NCI-H226 (cell line): Measurements from ENCODE around the gene RAD9B.
A peak's percentile ranks its signal among the peaks of the same experiment; 100 is the strongest.
"Not testable (repeated sequence)": the region's sequence is repeated elsewhere in the genome, so short reads cannot be mapped to it uniquely, and the experiment has no call there.

Experiments
- DNase-seq: peaks from one replicate; pipeline ENCODE4 v3.0.0-alpha.2; 2015

RAD9B gene

GRCh38 chr12:110501752-110502738 lies at the start of gene RAD9B, which contains the start of gene VPS29:
RAD9B (plus strand) TSS chr12:110502331; CDS start chr12:110502338, 7 bp downstream.
VPS29 (minus strand) TSS chr12:110502111; CDS start chr12:110502051, 60 bp downstream.
- peak; percentile 97 for DNase-seq

GRCh38 chr12:110453569-110454296 lies 48.4 kb upstream of the RAD9B start:
- DNase-seq = no peak

- no peak for DNase-seq
These were observed 43.4 kb upstream of the RAD9B start for GRCh38 chr12:110458756-110459155.

- DNase-seq = not testable (repeated sequence)
These were observed 40.9 kb upstream of the RAD9B start for GRCh38 chr12:110461189-110461588.

- DNase-seq = no peak
These were observed 37.1 kb upstream of the RAD9B start for GRCh38 chr12:110465024-110465423.

GRCh38 chr12:110465765-110466164 lies 36.4 kb upstream of the RAD9B start:
- not testable (repeated sequence) for DNase-seq

- DNase-seq = no peak
These were observed 35.3 kb upstream of the RAD9B start for GRCh38 chr12:110466791-110467190.

- DNase-seq = no peak
These were observed 34.3 kb upstream of the RAD9B start for GRCh38 chr12:110467847-110468213.

GRCh38 chr12:110468214-110469048 lies 33.7 kb upstream of the RAD9B start, which contains the start of the genes FAM216A and GPN3:
FAM216A (plus strand) TSS chr12:110468845; CDS start chr12:110468876, 31 bp downstream.
GPN3 (minus strand) TSS chr12:110468257; CDS start chr12:110468203, 54 bp downstream.
- peak; percentile 94 for DNase-seq

GRCh38 chr12:110475426-110475825 lies 26.7 kb upstream of the RAD9B start:
- no peak for DNase-seq

GRCh38 chr12:110498984-110499706 lies 3.0 kb upstream of the RAD9B start:
- DNase-seq = peak; percentile 24

- peak; percentile 61 for DNase-seq
These were observed 756 bp upstream of the RAD9B start for GRCh38 chr12:110501399-110501751.

GRCh38 chr12:110503432-110503831 lies 1.3 kb downstream of the RAD9B start:
- DNase-seq = no peak

GRCh38 chr12:110505332-110505731 lies 3.2 kb downstream of the RAD9B start:
- DNase-seq = no peak

- no peak for DNase-seq
These were observed 6.0 kb downstream of the RAD9B start for GRCh38 chr12:110508071-110508586.

- DNase-seq = no peak
These were observed 11.7 kb downstream of the RAD9B start for GRCh38 chr12:110513842-110514241.

- no peak for DNase-seq
These were observed 12.2 kb downstream of the RAD9B start for GRCh38 chr12:110514363-110514762.

GRCh38 chr12:110516995-110517394 lies 14.9 kb downstream of the RAD9B start:
- no peak for DNase-seq

- not testable (repeated sequence) for DNase-seq
These were observed 15.9 kb downstream of the RAD9B start for GRCh38 chr12:110518014-110518413.

GRCh38 chr12:110520876-110521712 lies 19.0 kb downstream of the RAD9B start:
- DNase-seq = not testable (repeated sequence)
